PC-3 (cell line): ENCODE data around the gene SMPD1.

ENCODE experiments used
- EZH2phosphoT487 ChIP-seq: fragments of 300-600 bp; sonication (generic); IDR thresholded peaks from 2 replicates; pipeline ENCODE4 v1.6.1; 2018; ENCODE audit warnings: mild to moderate bottlenecking, antibody characterized with exemption, low read length, borderline replicate concordance
- TF ChIP-seq, protein P1 (sequence below): fragments of 300-600 bp; sonication (generic); conservative IDR thresholded peaks from 2 replicates; pipeline ENCODE4 v1.5.1; 2017; ENCODE audit warnings: antibody characterized with exemption, low read depth, mild to moderate bottlenecking, low read length

DNA sequence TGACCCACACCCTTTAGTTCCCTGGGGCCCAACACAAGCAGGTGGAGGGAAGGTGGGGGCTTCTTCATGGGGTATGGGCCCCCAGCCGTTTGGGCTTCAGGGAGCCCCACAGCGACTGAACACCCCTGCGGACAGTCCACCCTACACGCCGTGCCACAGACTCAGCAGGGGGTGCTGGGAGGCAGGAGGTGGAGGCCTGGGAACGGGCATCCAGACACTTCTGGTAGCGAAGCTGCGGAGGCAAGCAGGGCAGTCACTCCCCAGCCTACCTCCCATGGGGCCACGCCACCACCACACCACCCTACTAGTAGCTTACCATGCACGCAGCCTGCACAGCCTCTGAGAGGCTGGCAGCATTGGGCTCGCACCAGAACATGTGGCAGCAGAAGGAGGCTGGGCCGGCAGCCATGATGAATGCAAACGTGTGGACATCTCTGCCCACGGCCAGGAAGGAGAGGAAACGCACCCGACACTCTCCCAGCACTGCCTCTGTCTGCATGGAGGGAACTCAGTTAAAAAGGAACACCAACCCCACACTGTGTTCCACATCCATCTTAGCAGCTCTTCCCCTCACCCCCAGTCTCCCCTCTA lies 5.3 kb downstream of the SMPD1 start:
- TF ChIP-seq, protein P1, sequence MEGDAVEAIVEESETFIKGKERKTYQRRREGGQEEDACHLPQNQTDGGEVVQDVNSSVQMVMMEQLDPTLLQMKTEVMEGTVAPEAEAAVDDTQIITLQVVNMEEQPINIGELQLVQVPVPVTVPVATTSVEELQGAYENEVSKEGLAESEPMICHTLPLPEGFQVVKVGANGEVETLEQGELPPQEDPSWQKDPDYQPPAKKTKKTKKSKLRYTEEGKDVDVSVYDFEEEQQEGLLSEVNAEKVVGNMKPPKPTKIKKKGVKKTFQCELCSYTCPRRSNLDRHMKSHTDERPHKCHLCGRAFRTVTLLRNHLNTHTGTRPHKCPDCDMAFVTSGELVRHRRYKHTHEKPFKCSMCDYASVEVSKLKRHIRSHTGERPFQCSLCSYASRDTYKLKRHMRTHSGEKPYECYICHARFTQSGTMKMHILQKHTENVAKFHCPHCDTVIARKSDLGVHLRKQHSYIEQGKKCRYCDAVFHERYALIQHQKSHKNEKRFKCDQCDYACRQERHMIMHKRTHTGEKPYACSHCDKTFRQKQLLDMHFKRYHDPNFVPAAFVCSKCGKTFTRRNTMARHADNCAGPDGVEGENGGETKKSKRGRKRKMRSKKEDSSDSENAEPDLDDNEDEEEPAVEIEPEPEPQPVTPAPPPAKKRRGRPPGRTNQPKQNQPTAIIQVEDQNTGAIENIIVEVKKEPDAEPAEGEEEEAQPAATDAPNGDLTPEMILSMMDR: no peak
- TF ChIP-seq EZH2phosphoT487: no peak
